Embryonic facial prominence (tissue), 1 donor: ENCODE measurements around the gene FAM162A.
A peak's percentile ranks its signal among the peaks of the same experiment; 100 is the strongest.
"Not testable (repeated sequence)": the region's sequence is repeated elsewhere in the genome, so short reads cannot be mapped to it uniquely, and the experiment has no call there.

ENCODE experiments used
- DNase-seq: peaks from one replicate; pipeline ENCODE4 v3.0.0-alpha.2; 2016; ENCODE audit errors: extremely low spot score

The FAM162A gene, protein sequence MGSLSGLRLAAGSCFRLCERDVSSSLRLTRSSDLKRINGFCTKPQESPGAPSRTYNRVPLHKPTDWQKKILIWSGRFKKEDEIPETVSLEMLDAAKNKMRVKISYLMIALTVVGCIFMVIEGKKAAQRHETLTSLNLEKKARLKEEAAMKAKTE

DNA sequence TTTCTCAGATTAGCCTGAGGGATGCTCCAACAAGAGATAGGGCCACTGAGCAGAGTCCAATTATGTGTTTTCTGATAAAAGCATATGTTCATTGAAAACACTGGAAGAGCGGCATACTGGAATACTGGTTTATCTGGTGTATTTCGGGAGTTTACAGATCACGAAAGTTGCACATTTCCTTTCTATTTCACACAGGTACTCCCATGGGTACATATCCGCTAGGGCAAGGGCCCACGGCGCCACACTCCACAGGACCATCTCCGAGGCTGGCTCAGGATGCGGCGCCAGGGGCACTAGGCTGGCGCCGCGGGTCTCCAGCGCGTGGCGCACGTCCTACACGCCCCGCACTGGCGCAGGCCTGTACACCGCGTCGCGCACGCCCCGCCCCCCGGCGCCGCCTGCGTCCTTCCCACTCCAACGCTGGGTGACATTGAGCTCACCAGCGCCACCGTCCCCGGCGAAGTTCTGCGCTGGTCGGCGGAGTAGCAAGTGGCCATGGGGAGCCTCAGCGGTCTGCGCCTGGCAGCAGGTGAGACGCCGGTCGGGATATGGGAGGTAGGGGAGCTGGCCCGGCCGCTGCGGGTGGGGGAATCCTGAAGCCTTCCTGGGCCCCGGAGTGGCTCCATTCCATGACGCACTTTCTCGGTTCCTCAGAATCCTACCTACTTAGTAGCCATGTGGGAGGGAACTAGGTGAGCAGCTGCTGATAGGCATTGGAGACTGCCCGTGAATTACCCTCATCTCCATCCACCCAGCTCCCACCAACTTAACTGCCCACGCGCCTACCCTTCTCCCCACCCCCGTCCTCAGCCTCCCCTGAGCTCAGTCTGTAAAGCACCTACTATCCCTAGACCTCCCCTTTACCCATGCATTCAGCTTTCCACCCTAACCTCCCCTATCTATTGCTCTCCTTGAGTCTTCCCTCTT lies at the start of gene FAM162A:
Gene FAM162A (plus strand): TSS at position 412 of the 927 bp plus-strand sequence. CDS start 84 bp downstream, at position 496.
- peak; percentile 84 for DNase-seq

DNA sequence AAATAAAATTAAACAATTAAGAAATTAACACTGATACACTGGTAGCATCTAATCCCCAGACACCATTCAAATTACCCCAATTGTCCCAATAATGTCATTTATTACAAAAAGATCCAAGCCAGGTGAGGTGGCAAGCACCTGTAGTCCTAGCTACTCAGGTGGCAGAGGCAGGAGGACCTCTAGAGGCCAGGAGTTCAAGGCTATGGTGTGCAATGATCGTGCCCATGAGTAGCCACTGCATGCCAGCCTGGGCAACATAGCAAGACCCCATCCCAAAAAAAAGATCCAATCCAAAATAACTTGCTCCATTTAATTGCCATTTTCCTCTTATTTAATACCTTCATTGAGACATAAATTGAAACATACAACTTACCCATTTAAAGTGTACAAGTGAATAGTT lies 41.2 kb upstream of the FAM162A start:
- DNase-seq, result no peak

DNA sequence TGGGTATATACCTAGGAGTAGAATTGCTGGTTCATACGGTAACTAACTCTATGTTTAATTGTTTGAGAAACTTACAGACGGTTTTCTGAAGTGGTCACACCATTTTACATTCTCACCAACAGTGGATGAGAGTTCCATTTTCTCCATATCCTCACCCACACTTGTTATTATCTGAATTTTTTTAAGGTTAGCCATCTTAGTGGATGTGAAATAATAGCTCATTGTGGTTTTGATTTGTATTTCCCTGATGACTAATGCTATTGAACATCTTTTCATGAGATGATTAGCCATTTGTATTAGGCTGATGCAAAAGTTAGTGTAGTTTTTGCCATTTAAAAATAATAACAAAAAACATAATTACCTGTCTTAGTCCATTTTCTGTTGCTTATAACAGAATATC lies 40.3 kb upstream of the FAM162A start:
- no peak for DNase-seq

DNA sequence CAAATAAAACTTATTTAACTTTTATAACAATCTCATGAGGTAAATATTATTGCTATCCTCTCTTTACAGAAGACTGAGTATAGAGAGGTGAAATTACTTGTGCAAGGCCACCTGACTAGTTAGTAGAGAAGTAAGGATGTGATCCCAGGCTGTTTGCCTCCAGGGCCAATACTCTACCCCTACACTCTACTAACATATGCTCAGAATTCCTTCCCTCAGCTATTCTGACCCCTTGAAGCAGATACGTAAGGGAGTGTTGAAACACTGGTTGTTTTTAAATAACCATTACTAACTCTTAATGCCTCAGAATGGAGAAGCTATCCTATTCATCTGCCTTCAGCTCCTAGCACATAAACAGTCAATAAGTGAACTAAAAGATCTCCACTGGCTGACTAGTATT lies 34.8 kb upstream of the FAM162A start:
- no peak for DNase-seq

DNA sequence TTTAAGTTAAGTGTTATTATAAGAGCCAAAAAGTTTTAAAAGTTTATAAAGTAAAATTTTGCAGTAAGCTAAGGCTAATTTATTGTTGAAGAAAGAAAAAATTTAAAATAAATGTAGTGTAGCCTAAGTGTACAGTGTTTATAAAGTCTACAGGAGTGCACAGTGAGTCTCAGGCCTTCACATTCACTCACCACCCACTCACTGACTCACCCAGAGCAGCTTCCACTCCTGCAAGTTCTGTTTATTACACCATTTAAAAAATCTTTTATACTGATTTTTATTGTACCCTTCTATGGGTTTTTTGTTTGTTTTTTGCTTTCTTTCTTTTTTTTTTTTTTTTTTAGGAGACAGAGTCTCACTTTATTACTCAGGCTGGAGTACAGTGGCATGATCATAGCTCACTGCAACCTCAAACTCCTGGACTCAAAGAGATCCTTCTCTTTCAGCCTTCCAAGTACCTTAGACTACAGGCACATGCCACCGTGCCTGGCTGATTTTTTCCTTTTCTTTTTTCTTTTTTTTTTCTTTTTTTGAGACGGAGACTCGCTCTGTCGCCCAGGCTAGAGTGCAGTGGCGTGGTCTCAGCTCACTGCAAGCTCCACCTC lies 33.1 kb upstream of the FAM162A start:
- no peak for DNase-seq

DNA sequence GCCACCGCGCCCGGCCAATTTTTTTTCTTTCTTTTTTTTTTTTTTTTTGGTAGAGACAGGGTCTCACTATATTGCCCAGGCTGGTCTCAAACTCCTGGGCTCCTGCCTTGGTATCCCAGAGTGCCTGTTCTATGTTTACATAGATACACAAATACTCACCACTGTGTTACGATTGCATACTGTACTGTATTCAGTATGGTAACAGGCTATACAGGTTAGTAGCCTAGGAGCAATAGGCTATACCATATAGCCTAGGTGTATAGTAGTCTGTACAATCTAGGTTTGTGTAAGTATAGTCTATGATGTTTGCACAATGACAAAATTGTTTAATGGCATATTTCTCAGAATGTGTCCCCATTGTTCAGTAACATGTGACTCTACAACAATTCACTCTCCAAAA lies 32.4 kb upstream of the FAM162A start:
- DNase-seq, result no peak

DNA sequence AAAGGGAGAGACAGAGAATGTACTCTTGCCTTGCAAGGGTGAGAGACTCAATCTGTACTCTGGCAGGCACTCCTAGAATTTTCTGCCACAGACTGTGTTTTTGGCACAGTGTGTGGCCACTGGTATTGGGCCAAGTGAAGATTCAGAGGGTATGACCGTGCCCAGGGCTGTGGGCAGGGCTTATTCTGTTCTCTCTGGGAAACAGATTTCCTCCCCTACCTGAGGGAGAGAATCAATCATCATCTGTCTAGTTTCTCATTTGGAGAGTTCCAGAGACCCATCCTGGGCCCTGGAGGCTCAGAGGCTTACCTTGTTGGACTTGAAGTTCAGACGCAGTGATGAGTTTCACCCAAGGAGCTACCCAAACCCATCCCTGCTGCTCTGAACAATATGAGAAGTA lies 30.8 kb upstream of the FAM162A start:
- DNase-seq, result no peak

DNA sequence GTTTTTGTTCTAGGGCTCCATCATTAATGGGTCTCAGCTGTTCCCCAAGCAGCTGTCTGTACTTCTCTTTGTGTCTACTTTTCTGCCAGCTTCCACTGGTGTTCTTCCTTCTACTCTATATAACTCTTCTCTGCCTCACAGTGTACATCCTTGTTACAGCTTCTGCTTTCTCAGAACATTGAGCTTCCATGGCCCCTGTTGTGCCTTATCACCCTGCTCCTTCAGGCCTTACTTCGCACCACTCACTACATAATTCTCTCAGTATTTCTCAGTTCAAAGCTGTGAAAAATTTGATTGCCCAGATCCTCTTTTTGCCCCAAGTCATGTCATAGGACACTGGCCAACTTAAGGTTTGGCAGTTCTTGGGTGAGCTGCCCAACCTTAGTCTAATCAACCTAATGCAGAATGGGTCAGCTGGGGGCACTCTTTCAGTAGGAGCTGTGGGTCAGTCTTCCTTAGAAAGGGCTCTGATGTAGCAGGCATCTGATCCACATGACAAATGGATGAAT lies 30.0 kb upstream of the FAM162A start:
- DNase-seq, result no peak

DNA sequence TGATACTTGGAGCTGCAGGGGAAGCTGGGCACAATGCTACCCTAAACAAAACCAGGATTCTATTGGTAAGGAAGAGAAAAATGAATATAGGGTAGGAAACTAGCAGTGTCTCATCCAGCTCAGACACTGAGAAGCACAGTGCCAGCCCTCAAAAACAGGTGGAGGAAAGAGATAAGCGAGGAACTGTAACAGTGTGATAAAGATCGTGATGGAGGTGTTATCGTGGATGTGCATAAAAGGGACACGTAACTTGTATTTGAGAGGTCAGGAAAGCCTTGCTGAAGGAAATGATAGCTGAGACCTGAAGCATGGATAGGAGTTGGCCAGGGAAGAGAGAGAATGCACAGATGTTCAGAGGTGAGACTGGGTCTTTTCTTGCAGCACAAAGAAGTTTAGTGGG lies 28.4 kb upstream of the FAM162A start:
- DNase-seq, result no peak

DNA sequence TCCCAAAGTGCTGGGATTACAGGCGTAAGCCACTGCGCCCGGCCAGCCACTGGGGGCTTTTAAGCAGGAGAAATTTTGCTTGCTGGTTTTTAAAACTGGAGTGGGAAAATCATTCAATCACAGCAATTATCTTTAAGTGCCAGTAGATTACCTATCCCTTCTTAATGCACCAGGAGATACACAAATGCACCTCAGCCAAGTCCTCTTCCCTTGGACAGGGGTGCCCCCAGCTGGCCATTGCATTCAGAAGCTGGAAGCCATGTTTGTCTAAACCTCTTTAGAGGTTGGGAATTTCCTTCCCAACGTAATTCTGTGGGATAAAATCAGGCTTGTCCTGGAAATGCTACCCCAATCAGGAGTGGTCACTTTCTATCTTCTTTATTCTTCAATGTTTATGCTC lies 27.6 kb upstream of the FAM162A start:
- no peak for DNase-seq

DNA sequence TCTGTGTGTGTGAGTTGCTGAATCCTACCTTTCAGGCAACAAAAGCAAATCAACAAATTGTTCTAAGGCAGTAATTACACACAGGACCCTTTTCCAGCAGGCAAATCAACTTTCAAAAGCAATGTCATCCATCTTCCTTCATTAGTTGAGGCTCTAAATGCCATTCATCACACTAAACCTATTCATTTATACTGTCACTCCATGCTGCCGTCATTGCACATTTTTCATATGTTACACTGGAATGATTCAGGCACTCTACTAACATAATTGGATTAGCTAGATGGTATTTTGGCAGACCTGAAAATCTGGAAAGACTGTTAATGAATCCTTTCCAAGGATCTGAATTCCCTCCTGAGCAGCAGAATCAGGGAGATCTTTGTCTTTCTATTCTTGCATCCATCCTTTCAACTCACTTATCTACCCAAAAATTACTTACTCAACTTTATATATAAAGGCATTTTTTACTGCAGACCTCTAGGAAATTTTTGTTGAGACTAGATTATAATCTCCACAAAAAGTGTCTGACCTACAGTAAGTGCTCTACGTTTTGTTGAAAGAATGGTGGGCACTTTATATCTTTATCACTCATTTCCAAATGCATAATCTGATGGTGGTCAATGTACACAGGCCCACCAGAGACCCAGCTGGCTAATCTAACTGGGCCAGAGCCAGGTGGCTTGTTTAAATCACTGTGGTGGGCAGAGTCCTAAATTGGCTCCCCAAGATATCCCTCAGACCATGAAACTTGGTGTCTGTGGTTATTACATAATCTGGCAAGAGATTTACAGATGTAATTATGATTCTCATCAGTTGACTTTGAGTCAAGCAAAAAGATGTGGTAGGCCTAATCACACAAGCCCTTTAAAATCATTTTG lies 25.9 kb upstream of the FAM162A start:
- no peak for DNase-seq

DNA sequence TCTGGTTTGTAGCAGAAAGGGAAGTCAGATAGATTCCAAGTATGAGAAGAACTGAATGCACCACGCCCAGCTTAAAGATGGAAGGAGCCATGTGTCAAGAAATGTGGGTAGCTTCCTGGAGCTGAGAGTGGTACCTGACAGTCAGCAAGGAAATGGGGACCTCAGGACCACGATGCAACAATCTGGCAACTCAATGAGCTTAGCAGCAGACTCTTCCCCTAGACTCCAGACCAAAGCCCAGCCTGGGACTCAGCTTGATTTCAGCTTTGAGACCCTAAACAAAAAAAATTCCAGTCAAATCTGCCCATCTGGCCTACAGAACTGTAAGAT lies 25.3 kb upstream of the FAM162A start:
- DNase-seq, result no peak

DNA sequence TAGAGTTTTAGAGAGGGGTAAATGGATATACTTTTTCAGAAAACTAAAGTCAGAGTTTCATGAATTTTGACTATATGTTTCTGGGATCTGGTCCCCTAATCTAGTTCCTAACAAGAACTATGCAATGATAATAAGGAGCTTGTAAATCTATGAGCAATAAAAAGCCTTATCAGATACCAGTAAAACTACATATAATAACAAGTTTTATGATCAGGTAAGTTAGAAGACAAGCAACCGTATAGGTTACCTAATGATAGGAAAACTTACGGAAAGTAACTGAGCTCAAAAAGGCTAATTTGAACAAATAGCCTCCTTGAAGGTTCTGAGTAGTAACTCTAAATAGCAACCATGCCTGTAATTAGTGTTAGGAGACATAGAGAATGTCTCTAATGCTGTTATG lies 22.0 kb upstream of the FAM162A start:
- no peak for DNase-seq

DNA sequence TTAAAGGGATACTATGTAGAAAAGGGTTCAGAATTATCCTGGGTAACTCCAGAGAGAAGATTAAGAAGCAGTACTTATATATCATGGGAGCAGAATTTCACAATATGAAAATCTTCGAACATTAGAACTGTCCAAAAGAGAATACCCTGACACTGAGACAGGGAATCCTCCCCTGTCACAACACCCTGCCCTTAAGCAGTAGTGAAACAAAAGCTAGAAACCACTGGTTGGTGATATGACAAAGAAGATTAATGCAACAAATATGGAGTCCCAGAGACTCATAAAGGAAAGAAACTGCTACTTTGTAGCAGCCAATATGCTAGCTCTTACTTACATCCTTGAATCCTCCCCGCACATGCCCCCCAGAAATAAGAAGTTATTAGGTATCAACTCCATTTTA lies 19.5 kb upstream of the FAM162A start:
- DNase-seq, result no peak

DNA sequence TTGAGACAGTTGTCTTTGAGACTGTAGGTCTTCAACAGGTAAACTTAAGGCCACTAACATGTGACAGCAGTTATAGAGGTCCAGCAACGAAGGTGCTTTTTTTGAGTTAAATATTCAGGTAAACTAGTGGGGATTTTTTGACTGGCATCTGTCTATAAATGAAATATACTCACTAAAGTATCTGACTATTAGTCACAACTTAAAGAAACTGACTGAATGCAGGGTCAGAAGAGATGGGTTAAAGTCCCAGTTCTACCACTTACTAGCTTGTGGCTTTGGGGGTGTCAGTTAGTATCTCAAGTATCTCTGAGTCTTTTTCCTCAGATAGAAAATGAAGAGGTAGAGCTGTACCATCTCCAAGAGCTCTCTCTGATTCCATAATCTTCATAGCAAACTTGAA lies 18.9 kb upstream of the FAM162A start:
- no peak for DNase-seq

DNA sequence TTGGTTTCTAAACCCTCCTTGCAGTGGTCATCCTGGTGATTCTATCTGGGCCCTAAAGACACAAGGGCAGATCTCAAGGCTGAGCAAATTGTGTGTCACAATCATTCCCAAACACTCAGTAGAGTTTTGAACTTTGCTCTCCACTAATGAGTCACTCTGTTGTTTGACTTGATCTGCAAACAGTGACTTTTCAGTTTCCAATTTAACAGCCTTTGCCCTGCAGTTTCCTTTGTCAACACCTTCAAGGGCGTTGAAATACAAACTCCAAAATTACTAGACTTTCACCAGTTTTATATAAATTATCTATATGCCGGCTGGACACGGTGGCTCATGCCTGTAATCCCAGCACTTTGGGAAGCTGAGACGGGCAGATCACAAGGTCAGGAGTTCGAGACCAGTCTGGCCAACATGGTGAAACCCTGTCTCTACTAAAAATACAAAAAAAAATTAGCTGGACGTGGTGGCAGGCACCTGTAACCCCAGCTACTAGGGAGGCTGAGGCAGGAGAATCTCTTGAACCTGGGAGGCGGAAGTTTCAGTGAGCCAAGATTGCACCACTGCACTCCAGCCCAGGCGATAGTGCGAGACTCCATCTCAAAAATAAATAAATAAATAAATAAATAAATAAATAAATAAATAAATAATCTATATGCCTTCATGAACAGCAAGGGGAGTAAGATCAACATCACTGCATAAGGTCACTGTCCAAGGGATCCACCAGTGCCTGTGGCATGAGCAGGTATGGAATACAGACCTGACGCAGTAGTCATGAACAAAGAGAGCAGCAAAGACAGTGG lies 18.2 kb upstream of the FAM162A start:
- DNase-seq, result not testable (repeated sequence)

DNA sequence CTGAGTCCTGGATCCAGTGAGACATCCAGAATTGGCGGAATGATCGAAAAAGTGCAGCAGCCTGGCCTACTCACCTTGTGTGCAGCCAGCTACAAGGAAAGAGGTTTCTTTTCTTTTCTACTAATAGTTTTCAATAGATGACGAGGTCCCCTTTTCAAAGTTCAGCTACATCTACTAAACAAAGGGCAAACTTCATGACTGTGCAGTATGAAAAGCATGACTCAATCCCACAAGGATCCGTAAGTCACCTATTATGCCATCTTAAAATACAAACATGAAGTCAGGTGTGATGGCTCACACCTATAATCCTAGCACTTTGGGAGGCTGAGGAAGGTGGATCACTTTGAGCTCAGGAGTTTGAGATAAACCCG lies 17.6 kb upstream of the FAM162A start:
- DNase-seq, result no peak

DNA sequence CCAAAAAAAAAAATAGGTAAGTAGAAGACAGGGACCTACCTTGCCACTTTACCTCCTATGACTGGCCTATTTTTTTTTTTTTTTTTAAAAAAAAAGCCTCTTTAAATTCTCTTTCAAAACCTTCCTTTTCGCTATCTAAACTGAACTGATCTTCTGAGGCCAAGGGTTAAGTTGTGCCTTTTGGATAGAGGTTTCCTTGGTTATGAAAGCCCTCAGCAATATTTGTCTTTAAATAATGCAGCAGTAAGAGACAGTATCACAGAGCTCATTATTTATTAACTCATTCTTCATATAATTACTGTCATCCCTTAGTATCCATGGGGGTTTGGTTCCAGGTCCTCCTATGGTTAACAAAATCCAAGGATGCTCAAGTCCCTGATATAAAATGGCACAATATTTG lies 9.9 kb upstream of the FAM162A start:
- DNase-seq, result no peak

DNA sequence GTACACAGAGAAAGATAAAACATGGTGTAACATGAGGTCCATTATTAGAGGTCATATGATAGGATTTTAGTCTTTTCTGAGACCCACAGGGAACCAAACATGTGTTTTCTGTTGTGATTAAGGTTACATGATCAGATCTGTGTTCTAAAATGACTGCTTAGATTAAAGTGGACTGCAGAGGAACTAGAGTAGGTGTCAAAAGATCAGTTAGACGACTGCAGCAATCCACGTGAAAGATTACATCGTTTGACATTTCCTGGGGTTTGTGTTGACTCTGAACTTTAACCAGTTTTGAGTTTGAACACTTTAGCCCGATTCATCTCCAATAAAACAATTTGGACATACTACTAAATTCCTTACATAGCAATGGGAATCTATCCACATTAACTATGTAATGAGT lies 6.0 kb upstream of the FAM162A start:
- DNase-seq, result no peak

DNA sequence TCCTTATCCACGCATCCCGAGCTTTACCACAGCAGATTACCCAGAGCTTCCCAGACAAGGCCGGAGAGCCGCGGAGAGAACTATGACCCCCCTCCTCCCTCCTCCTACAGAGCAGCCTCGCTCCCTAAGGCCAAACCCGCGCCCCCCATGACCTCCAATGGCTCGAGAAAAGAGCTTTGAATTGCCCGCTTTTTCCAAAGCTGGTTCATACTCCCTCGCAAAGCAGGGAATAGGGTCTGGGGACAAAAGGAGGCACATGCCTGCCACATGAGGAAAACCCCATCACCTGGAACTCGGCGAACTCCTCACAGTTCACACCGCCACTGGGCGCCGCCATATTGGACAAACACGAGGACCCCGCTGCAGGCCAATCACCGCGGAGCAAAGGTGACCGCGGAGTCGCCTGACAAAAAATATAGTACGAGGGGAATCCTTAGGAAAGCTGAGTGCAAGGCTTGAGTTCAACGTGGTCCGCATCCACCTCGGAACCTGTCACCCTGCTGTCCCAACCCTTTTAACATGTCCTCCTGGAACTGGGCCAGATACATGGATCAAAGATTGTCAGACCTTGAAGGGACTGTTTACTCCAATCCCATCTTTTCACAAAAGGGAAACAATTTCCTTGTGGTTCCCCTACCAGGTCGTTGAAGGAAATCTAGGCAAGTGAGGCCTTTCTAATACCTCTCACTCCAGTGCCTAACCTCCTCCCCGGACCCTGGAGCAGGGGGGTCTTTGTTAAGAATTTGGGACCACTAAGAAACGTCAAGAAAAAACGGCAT lies 905 bp upstream of the FAM162A start, which contains the start of gene MIX23:
Gene MIX23 (minus strand): TSS at position 344 of the 779 bp plus-strand sequence. CDS start 7 bp downstream, at position 337.
- peak; percentile 75 for DNase-seq
